Measurements from ENCODE around the gene EDC3.
A peak's percentile ranks its signal among the peaks of the same experiment; 100 is the strongest.

Gene EDC3

GRCh38 chr15:74725845-74726773 is 30.3 kb upstream of the EDC3 start:
- FAIRE-seq (peak; percentile 72), DNase-seq (ENCODE audit: insufficient read length) (peak; percentile 65)
- no peak for TF ChIP-seq POLR2AphosphoS5 (IDR thresholded peaks at IDR 0.05; ENCODE audit: low read depth, low read length)
- TF ChIP-seq POLR2A (IDR thresholded peaks at IDR 0.05; ENCODE audit: low read depth, low read length) = no peak
- TF ChIP-seq TAF1 (IDR thresholded peaks at IDR 0.05; ENCODE audit: borderline replicate concordance, low read depth, low read length) = no peak

- DNase-seq (ENCODE audit: insufficient read length) = no peak
- FAIRE-seq = no peak
- TF ChIP-seq TAF1 (IDR thresholded peaks at IDR 0.05; ENCODE audit: borderline replicate concordance, low read depth, low read length) = no peak
These were observed 29.5 kb upstream of the EDC3 start, which contains the start of gene CYP1A1 for GRCh38 chr15:74725225-74725774. CYP1A1 (minus strand) TSS chr15:74725528; CDS start chr15:74723097, 2,431 bp downstream.

- TF ChIP-seq TAF1 (IDR thresholded peaks at IDR 0.05; ENCODE audit: borderline replicate concordance, low read depth, low read length) (no peak), POLR2A (IDR thresholded peaks at IDR 0.05; ENCODE audit: low read depth, low read length) (no peak), POLR2AphosphoS5 (IDR thresholded peaks at IDR 0.05; ENCODE audit: low read depth, low read length) (no peak)
- no peak for DNase-seq (ENCODE audit: insufficient read length)
- FAIRE-seq = no peak
These were observed 28.9 kb upstream of the EDC3 start for GRCh38 chr15:74724570-74725224.

GRCh38 chr15:74723754-74724334 is 28.0 kb upstream of the EDC3 start:
- TF ChIP-seq POLR2AphosphoS5 (IDR thresholded peaks at IDR 0.05; ENCODE audit: low read depth, low read length) (no peak), TAF1 (IDR thresholded peaks at IDR 0.05; ENCODE audit: borderline replicate concordance, low read depth, low read length) (no peak), POLR2A (IDR thresholded peaks at IDR 0.05; ENCODE audit: low read depth, low read length) (no peak)
- FAIRE-seq = no peak
- no peak for DNase-seq (ENCODE audit: insufficient read length)

- no peak for TF ChIP-seq POLR2AphosphoS5 (IDR thresholded peaks at IDR 0.05; ENCODE audit: low read depth, low read length)
- TF ChIP-seq POLR2A (IDR thresholded peaks at IDR 0.05; ENCODE audit: low read depth, low read length) = no peak
- TF ChIP-seq TAF1 (IDR thresholded peaks at IDR 0.05; ENCODE audit: borderline replicate concordance, low read depth, low read length) = no peak
- peak; percentile 27 for FAIRE-seq
- no peak for DNase-seq (ENCODE audit: insufficient read length)
These were observed 27.4 kb upstream of the EDC3 start for GRCh38 chr15:74723187-74723586.

GRCh38 chr15:74722591-74722990 is 26.8 kb upstream of the EDC3 start:
- TF ChIP-seq POLR2AphosphoS5 (IDR thresholded peaks at IDR 0.05; ENCODE audit: low read depth, low read length) (no peak), POLR2A (IDR thresholded peaks at IDR 0.05; ENCODE audit: low read depth, low read length) (no peak), TAF1 (IDR thresholded peaks at IDR 0.05; ENCODE audit: borderline replicate concordance, low read depth, low read length) (no peak)
- FAIRE-seq = no peak

GRCh38 chr15:74716651-74717050 is 20.8 kb upstream of the EDC3 start:
- DNase-seq (ENCODE audit: insufficient read length) (no peak), FAIRE-seq (peak; percentile 69)
- no peak for TF ChIP-seq POLR2A (IDR thresholded peaks at IDR 0.05; ENCODE audit: low read depth, low read length)
- no peak for TF ChIP-seq POLR2AphosphoS5 (IDR thresholded peaks at IDR 0.05; ENCODE audit: low read depth, low read length)
- TF ChIP-seq TAF1 (IDR thresholded peaks at IDR 0.05; ENCODE audit: borderline replicate concordance, low read depth, low read length) = no peak

More at GRCh38 chr15:74722591-74722990, 26.8 kb upstream of the EDC3 start:
- no peak for DNase-seq (ENCODE audit: insufficient read length)

- no peak for DNase-seq (ENCODE audit: insufficient read length)
- FAIRE-seq = no peak
- no peak for TF ChIP-seq POLR2A (IDR thresholded peaks at IDR 0.05; ENCODE audit: low read depth, low read length)
- no peak for TF ChIP-seq POLR2AphosphoS5 (IDR thresholded peaks at IDR 0.05; ENCODE audit: low read depth, low read length)
- no peak for TF ChIP-seq TAF1 (IDR thresholded peaks at IDR 0.05; ENCODE audit: borderline replicate concordance, low read depth, low read length)
These were observed 16.5 kb upstream of the EDC3 start for GRCh38 chr15:74712311-74712710.

- FAIRE-seq = no peak
- no peak for TF ChIP-seq POLR2AphosphoS5 (IDR thresholded peaks at IDR 0.05; ENCODE audit: low read depth, low read length)
- no peak for TF ChIP-seq POLR2A (IDR thresholded peaks at IDR 0.05; ENCODE audit: low read depth, low read length)
- TF ChIP-seq TAF1 (IDR thresholded peaks at IDR 0.05; ENCODE audit: borderline replicate concordance, low read depth, low read length) = no peak
These were observed 14.7 kb upstream of the EDC3 start for GRCh38 chr15:74710319-74711094.

GRCh38 chr15:74709892-74710291 is 14.1 kb upstream of the EDC3 start:
- no peak for DNase-seq (ENCODE audit: insufficient read length)
- no peak for FAIRE-seq
- TF ChIP-seq POLR2AphosphoS5 (IDR thresholded peaks at IDR 0.05; ENCODE audit: low read depth, low read length) (no peak), TAF1 (IDR thresholded peaks at IDR 0.05; ENCODE audit: borderline replicate concordance, low read depth, low read length) (no peak), POLR2A (IDR thresholded peaks at IDR 0.05; ENCODE audit: low read depth, low read length) (no peak)

More at GRCh38 chr15:74710319-74711094, 14.7 kb upstream of the EDC3 start:
- no peak for DNase-seq (ENCODE audit: insufficient read length)

Measured in GM12892 (cell line).